GM12891 (cell line): ENCODE data around the gene TTYH3.

Experiments
- PAX5 ChIP-seq: IDR thresholded peaks from 2 replicates; pipeline ENCODE4 v1.6.1; 2011; ENCODE audit warnings: low read length, moderate library complexity, mild to moderate bottlenecking; ENCODE audit not compliant: insufficient read depth, severe bottlenecking
- POLR2A ChIP-seq: IDR thresholded peaks from 2 replicates; pipeline ENCODE4 v1.6.1; 2011; ENCODE audit warnings: low read depth, low read length, control low read depth
- POLR2AphosphoS5 ChIP-seq: IDR thresholded peaks from 2 replicates; pipeline ENCODE4 v1.6.1; 2011; ENCODE audit warnings: low read depth, low read length, control low read depth
- POU2F2 ChIP-seq: IDR thresholded peaks from 2 replicates; pipeline ENCODE4 v1.6.1; 2011; ENCODE audit warnings: low read depth, mild to moderate bottlenecking, control low read depth, low read length, moderate library complexity
- SPI1 ChIP-seq: IDR thresholded peaks from 2 replicates; pipeline ENCODE4 v1.6.1; 2011; ENCODE audit warnings: low read depth, low read length, control low read depth
- TAF1 ChIP-seq: IDR thresholded peaks from 2 replicates; pipeline ENCODE4 v1.6.1; 2011; ENCODE audit warnings: low read depth, low read length, control low read depth

- TF ChIP-seq POLR2A, result no peak
- TF ChIP-seq POLR2AphosphoS5, result no peak
- no peak for TF ChIP-seq TAF1
- no peak for TF ChIP-seq PAX5
- no peak for TF ChIP-seq SPI1
- no peak for TF ChIP-seq POU2F2
These were observed 8.7 kb upstream of the TTYH3 start for GRCh38 chr7:2622869-2623697.
